SU-DHL-6 (cell line): ENCODE results near the gene SNX1.

Experiments
- H2AFZ ChIP-seq: fragments of 200-600 bp; sonication (generic); 2 replicates; pipeline ENCODE4 v1.6.1; 2014; ENCODE audit warnings: low read depth, mild to moderate bottlenecking, moderate library complexity, mixed read lengths, antibody characterized with exemption, low read length; ENCODE audit not compliant: severe bottlenecking
- H3F3A ChIP-seq: fragments of 200-600 bp; shearing (Covaris generic); 2 replicates; pipeline ENCODE4 v1.6.0; 2016; ENCODE audit warnings: antibody characterized with exemption, mild to moderate bottlenecking; ENCODE audit not compliant: insufficient read depth
- H3K27ac ChIP-seq: fragments of 200-600 bp; sonication (generic); 2 replicates; pipeline ENCODE4 v1.5.1; 2016; ENCODE audit warnings: low read depth, mild to moderate bottlenecking, low read length, moderate library complexity, mixed read lengths
- H3K27me3 ChIP-seq: fragments of 200-600 bp; sonication (generic), shearing (Covaris generic); 2 replicates; pipeline ENCODE4 v1.6.0; 2014; ENCODE audit warnings: mild to moderate bottlenecking, low read length
- H3K36me3 ChIP-seq: fragments of 200-600 bp; sonication (generic); 2 replicates; pipeline ENCODE4 v1.6.1; 2014; ENCODE audit warnings: mild to moderate bottlenecking, low read length, mixed read lengths
- H3K4me2 ChIP-seq: fragments of 300-600, 200-600 bp; shearing (Covaris generic), sonication (generic); 2 replicates; pipeline ENCODE4 v1.6.0; 2014; ENCODE audit warnings: low read length, low read depth, mild to moderate bottlenecking; ENCODE audit not compliant: poor library complexity, severe bottlenecking
- H3K4me3 ChIP-seq: fragments of 200-600 bp; sonication (generic); 2 replicates; pipeline ENCODE4 v1.5.1; 2014; ENCODE audit warnings: antibody characterized with exemption, low read length, mild to moderate bottlenecking, mixed read lengths; ENCODE audit not compliant: insufficient read depth, poor library complexity, severe bottlenecking
- H3K79me2 ChIP-seq: fragments of 200-600 bp; sonication (generic); 2 replicates; pipeline ENCODE4 v1.6.1; 2014; ENCODE audit warnings: mild to moderate bottlenecking, low read length, moderate library complexity; ENCODE audit not compliant: insufficient read depth
- H3K9ac ChIP-seq: fragments of 200-600 bp; sonication (generic); 2 replicates; pipeline ENCODE4 v1.7.0; 2014; ENCODE audit warnings: mild to moderate bottlenecking, low read length
- H3K9me2 ChIP-seq: fragments of 200-600 bp; sonication (generic); replicated peaks from 2 replicates; pipeline ENCODE4 v1.6.1; 2014; ENCODE audit warnings: low read length; ENCODE audit not compliant: insufficient read depth
- H3K9me3 ChIP-seq: fragments of 200-600 bp; sonication (generic); 2 replicates; pipeline ENCODE4 v1.6.1; 2014; ENCODE audit warnings: low read length, mixed read lengths; ENCODE audit not compliant: insufficient read depth
- H4K20me1 ChIP-seq: fragments of 200-600 bp; sonication (generic); 2 replicates; pipeline ENCODE4 v1.6.1; 2014; ENCODE audit warnings: low read depth, mild to moderate bottlenecking, antibody characterized with exemption, low read length, moderate library complexity, mixed read lengths
- CTCF ChIP-seq: fragments of 200-600 bp; sonication (generic); IDR thresholded peaks from one replicate; pipeline ENCODE4 v1.5.1; 2017; ENCODE audit warnings: antibody characterized with exemption, mild to moderate bottlenecking, low read length, moderate library complexity; ENCODE audit not compliant: insufficient read depth, poor library complexity, severe bottlenecking
- EZH2phosphoT487 ChIP-seq: fragments of 200-600 bp; sonication (generic), shearing (Covaris generic); conservative IDR thresholded peaks from 2 replicates; pipeline ENCODE4 v1.6.1; 2018; ENCODE audit warnings: mild to moderate bottlenecking, antibody characterized with exemption, low read length, moderate library complexity, mixed read lengths

SNX1 gene

DNA sequence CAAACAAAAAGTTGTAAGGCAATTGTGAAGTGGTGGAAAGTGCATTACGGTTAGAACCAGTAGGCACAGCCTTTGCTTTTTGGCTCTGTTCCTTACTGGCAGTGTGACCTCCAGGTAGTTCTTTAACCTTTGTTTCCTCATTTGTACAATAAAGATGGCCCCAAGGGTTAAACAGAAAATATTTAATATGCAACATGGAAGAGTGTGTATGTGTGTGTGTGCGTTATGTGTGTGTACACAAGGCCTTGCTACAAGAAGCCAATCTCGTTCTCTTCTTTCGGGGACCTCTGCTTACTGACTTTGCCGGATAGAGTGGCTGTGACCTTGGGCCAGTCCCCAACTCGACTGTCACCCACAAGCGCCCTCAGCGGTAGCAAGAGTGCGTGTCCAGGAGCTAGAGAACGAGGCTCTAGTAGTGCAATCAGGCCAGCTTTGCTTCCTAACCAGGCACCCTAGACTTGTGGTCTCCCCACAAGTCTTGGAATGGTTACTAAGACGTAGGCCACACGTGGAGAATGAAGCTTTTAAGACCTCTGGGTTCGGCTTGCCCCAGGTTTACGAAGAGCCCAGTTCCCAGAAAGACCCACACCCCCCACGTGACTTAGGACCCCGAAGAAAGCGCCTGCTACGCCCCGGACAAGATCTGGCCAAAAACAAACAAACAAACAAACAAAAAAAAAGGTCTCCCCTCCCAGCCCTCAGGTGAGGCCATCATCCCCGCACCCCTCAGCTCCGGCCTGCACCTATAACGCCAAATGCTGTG lies 2.7 kb upstream of the SNX1 start:
- Histone ChIP-seq H3K4me3 (peak overlapping the region; percentile 89), H3K79me2 (peaks cover 77% of the 10 kb centered on the region)

DNA sequence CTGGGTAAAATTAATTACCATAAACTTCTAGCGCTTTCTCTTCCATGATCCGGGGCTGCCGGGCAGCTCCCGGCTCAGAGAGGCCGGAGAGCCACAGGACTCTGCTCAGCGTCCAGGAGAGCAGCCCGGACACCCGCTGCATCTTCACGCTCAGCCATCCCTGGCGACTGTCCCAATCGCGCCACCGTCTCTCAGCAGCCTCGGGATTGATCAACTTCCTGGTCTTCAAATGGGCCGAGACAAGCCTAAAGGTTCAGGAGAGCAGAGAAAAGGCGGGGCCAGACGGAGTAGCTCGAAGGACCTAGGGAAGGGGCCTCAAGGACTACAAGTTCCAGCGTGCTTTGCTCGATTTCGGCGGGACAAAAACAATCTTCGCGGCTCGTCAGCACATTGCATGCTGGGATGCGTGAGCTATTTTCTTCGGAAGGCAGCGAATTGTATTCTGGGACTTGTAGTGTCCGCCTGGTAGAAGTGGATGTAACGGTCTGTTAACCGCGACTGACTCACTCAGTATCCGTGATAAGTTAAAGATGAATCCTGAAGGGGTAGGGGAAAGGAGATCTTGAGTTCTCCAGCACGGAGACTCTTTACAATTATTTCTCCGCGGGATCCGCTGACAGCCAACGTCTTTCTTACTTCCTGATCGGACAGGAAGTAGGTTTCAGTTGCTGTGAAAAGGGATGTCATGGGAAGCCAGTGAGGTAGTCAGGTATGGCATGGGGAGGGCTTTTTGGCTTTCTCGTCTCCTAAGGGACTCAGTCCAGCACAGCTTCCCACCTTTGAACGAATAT lies 2.0 kb upstream of the SNX1 start, which contains the start of gene CIAO2A:
TSS of gene CIAO2A (minus strand) at position 212 of the 791 bp plus-strand sequence. CDS start at position 142, 70 bp downstream.
- Histone ChIP-seq H3K4me3 (peak within 1 kb of the TSS; percentile 89), H3K4me2 (peak within 1 kb of the TSS; percentile 92), H4K20me1 (no peaks in the 10 kb centered on the region), H3K27ac (peak within 1 kb of the TSS; percentile 82), H3K9me3 (no peaks in the 10 kb centered on the region), H3K36me3 (peaks cover 3% of the 10 kb centered on the region), H3K9ac (peak within 1 kb of the TSS; percentile 86), H3K9me2 (no peaks in the 10 kb centered on the region), H2AFZ (peak within 1 kb of the TSS; percentile 84), H3F3A (peaks cover 10% of the 10 kb centered on the region), H3K79me2 (peaks cover 77% of the 10 kb centered on the region), H3K27me3 (no peaks in the 10 kb centered on the region)
- TF ChIP-seq CTCF (no peak), EZH2phosphoT487 (no peak)

More for the DNA sequence above, 2.7 kb upstream of the SNX1 start:
- peaks cover 8% of the 10 kb centered on the region for H3F3A ChIP-seq
- no peaks in the 10 kb centered on the region for H4K20me1 ChIP-seq
- H3K9me2 ChIP-seq: no peaks in the 10 kb centered on the region
- H3K9me3 ChIP-seq: no peaks in the 10 kb centered on the region
- no peak for TF ChIP-seq CTCF
- TF ChIP-seq EZH2phosphoT487: no peak
- peak overlapping the region; percentile 82 for H3K27ac ChIP-seq
- H3K9ac ChIP-seq: peak overlapping the region; percentile 86
- H2AFZ ChIP-seq: peak overlapping the region; percentile 84
- no peaks in the 10 kb centered on the region for H3K27me3 ChIP-seq
- H3K36me3 ChIP-seq: peaks cover 11% of the 10 kb centered on the region
- peak overlapping the region; percentile 92 for H3K4me2 ChIP-seq

- H3K9ac ChIP-seq: peak overlapping the region; percentile 87; the same call in 1 of the 2 replicates
- peak overlapping the region; percentile 17 for H3K27ac ChIP-seq
These were observed 369 bp upstream of the SNX1 start for GRCh38 chr15:64095431-64095794.

More at GRCh38 chr15:64095431-64095794, 369 bp upstream of the SNX1 start:
- Histone ChIP-seq H3K36me3 (no peaks in the 10 kb centered on the region), H4K20me1 (no peaks in the 10 kb centered on the region), H3K9me3 (no peaks in the 10 kb centered on the region), H3F3A (peaks cover 13% of the 10 kb centered on the region), H3K9me2 (no peaks in the 10 kb centered on the region), H3K79me2 (peaks cover 77% of the 10 kb centered on the region), H2AFZ (peak overlapping the region; percentile 55), H3K4me3 (peak overlapping the region; percentile 32), H3K4me2 (peak overlapping the region; percentile 92), H3K27me3 (no peaks in the 10 kb centered on the region)
- TF ChIP-seq EZH2phosphoT487: no peak
- no peak for TF ChIP-seq CTCF
